ENCODE measurements around the gene SPACA7. TPM values are rescaled to one million over a fixed set of nuclear protein-coding genes. Genes with fewer than 3 reads are reported as not detected.

Gene SPACA7
- polyA plus RNA-seq, 1 experiment: not detected

GRCh38 chr13:112450904-112451240 is 74.7 kb downstream of the SPACA7 start:
- no peak for DNase-seq (ENCODE audit: low read depth)
- Histone ChIP-seq H3K27me3 (ENCODE audit: control insufficient read depth, insufficient read depth, low read length) (no peaks in the 10 kb centered on the region), H3K4me3 (ENCODE audit: low read depth, low read length) (no peak overlapping the region), H3K36me3 (ENCODE audit: control insufficient read depth, insufficient read depth, low read length) (no peaks in the 10 kb centered on the region)
- no peak for TF ChIP-seq CTCF (IDR thresholded peaks at IDR 0.05; ENCODE audit: insufficient read depth, low read depth, low read length)
- CTCF ChIA-PET: no interaction called here
- POLR2A ChIA-PET: no interaction called here

DNA sequence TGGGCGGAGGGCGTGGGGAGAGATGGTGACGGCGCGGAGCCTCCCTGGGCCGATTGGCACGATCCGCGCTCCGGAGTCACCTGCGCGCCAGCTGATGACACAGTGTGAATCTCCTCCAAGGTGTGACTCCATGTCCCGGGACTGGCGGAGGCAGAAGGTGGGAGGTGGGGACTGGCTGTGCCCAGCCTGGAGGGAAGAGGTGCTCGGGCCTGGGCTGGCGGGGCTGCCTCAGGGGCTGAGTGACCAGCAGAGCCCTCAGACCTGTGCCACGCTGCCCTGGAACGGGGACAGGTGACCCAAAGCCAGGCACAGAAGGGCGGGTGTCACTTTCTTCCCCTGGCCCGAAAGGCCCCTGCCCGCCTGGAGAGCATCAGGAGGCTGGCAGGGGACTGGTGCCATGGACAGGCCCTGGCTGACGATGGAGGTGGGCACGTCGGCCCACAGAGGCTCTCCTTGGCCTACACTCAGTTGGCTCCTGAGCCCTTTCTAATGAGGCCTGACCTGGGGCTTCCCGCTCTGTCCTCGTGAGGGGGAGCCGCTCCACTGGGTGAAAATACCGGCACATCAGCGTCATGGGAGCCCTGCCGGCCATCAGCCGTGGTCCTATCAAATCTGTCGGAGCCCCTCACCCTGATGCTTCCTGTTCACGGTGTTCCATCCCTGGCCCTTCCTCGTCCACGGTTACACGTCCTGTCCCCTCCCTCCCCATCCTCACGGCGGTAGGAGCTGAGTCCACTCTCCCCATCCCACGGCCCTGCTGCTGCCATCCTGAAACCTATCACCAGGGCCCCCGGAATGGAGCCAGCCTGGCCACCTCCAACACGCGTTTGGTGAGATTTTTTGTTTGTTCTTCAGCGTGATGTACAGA is 75.6 kb downstream of the SPACA7 start:
- DNase-seq (ENCODE audit: low read depth): no peak
- TF ChIP-seq CTCF (IDR thresholded peaks at IDR 0.05; ENCODE audit: insufficient read depth, low read depth, low read length): no peak
- no peaks in the 10 kb centered on the region for H3K36me3 ChIP-seq (ENCODE audit: control insufficient read depth, insufficient read depth, low read length)
- POLR2A ChIA-PET: no interaction called here
- CTCF ChIA-PET: no interaction called here
- H3K27me3 ChIP-seq (ENCODE audit: control insufficient read depth, insufficient read depth, low read length): no peaks in the 10 kb centered on the region
- no peak overlapping the region for H3K4me3 ChIP-seq (ENCODE audit: low read depth, low read length)

- no peak for DNase-seq (ENCODE audit: low read depth)
- H3K4me3 ChIP-seq (ENCODE audit: low read depth, low read length): no peak overlapping the region
- TF ChIP-seq CTCF (IDR thresholded peaks at IDR 0.05; ENCODE audit: insufficient read depth, low read depth, low read length): no peak
- no peaks in the 10 kb centered on the region for H3K27me3 ChIP-seq (ENCODE audit: control insufficient read depth, insufficient read depth, low read length)
- CTCF ChIA-PET: no interaction called here
- no peaks in the 10 kb centered on the region for H3K36me3 ChIP-seq (ENCODE audit: control insufficient read depth, insufficient read depth, low read length)
- POLR2A ChIA-PET: no interaction called here
These were observed 76.4 kb downstream of the SPACA7 start for GRCh38 chr13:112452380-112453206.

- DNase-seq (ENCODE audit: low read depth): no peak
- no peak for TF ChIP-seq CTCF (IDR thresholded peaks at IDR 0.05; ENCODE audit: insufficient read depth, low read depth, low read length)
- H3K27me3 ChIP-seq (ENCODE audit: control insufficient read depth, insufficient read depth, low read length): no peaks in the 10 kb centered on the region
- H3K36me3 ChIP-seq (ENCODE audit: control insufficient read depth, insufficient read depth, low read length): no peaks in the 10 kb centered on the region
- H3K4me3 ChIP-seq (ENCODE audit: low read depth, low read length): no peak overlapping the region
- CTCF ChIA-PET: no interaction called here
- POLR2A ChIA-PET: no interaction called here
These were observed 77.2 kb downstream of the SPACA7 start for GRCh38 chr13:112453207-112453829.

Measured in BJ (cell line).